ENCODE results near the gene CCDC158. TPM values are rescaled to one million over a fixed set of nuclear protein-coding genes. Genes with fewer than 3 reads are reported as not detected.

The CCDC158 gene
- total and polyA plus RNA-seq, 9 donors, result 0.02 to 0.23 (median 0.15) TPM; not detected in 3

- no peak overlapping the region for H3K27ac ChIP-seq
- no peak overlapping the region for H3K4me3 ChIP-seq
- intact Hi-C loops (cut with DNase I), result no loop called here
- H3K36me3 ChIP-seq, result no peaks in the 10 kb centered on the region
- DNase-seq, result no peak
- WGBS, 3 donors, result 62 to 75% (median 73%) methylated on average over 3 of the region's 3 CpGs
- no peaks in the 10 kb centered on the region for H3K4me1 ChIP-seq (ENCODE audit: insufficient read depth)
- H3K27me3 ChIP-seq, result no peaks in the 10 kb centered on the region
- H3K9me3 ChIP-seq, result no peaks in the 10 kb centered on the region
- TF ChIP-seq CTCF (IDR thresholded peaks at IDR 0.05), result no peak
- TF ChIP-seq EP300 (IDR thresholded peaks at IDR 0.05), result no peak
- TF ChIP-seq POLR2A (IDR thresholded peaks at IDR 0.05), result no peak
Observed at GRCh38 chr4:76322236-76322635, 98.7 kb downstream of the CCDC158 start.

- H3K36me3 ChIP-seq, result no peaks in the 10 kb centered on the region
- TF ChIP-seq CTCF (IDR thresholded peaks at IDR 0.05) (no peak), POLR2A (IDR thresholded peaks at IDR 0.05) (no peak), EP300 (IDR thresholded peaks at IDR 0.05) (no peak)
- intact Hi-C loops (cut with DNase I), result no loop called here
- 84 to 95% (median 86%) methylated on average over 1 of the region's 1 CpG for WGBS, 3 donors
- H3K9me3 ChIP-seq, result no peaks in the 10 kb centered on the region
- no peak overlapping the region for H3K4me3 ChIP-seq
- DNase-seq, result no peak
- H3K27ac ChIP-seq, result no peak overlapping the region
- no peaks in the 10 kb centered on the region for H3K27me3 ChIP-seq
- no peaks in the 10 kb centered on the region for H3K4me1 ChIP-seq (ENCODE audit: insufficient read depth)
Observed at GRCh38 chr4:76316131-76316530, 104.8 kb downstream of the CCDC158 start.

- intact Hi-C loops (cut with DNase I), result no loop called here
- no peak for DNase-seq
- H3K9me3 ChIP-seq, result no peaks in the 10 kb centered on the region
- no peaks in the 10 kb centered on the region for H3K36me3 ChIP-seq
- 72 to 80% (median 79%) methylated on average over 7 of the region's 7 CpGs for WGBS, 3 donors
- H3K4me1 ChIP-seq (ENCODE audit: insufficient read depth), result no peaks in the 10 kb centered on the region
- H3K27me3 ChIP-seq, result no peaks in the 10 kb centered on the region
- H3K4me3 ChIP-seq, result no peak overlapping the region
- H3K27ac ChIP-seq, result no peak overlapping the region
- TF ChIP-seq CTCF (IDR thresholded peaks at IDR 0.05) (no peak), POLR2A (IDR thresholded peaks at IDR 0.05) (no peak), EP300 (IDR thresholded peaks at IDR 0.05) (no peak)
Observed at GRCh38 chr4:76315267-76315918, 105.5 kb downstream of the CCDC158 start.

- TF ChIP-seq EP300 (IDR thresholded peaks at IDR 0.05) (no peak), CTCF (IDR thresholded peaks at IDR 0.05) (no peak), POLR2A (IDR thresholded peaks at IDR 0.05) (no peak)
- 74 to 83% (median 80%) methylated on average over 2 of the region's 2 CpGs for WGBS, 3 donors
- Histone ChIP-seq H3K4me1 (ENCODE audit: insufficient read depth) (no peaks in the 10 kb centered on the region), H3K4me3 (no peak overlapping the region), H3K27me3 (no peaks in the 10 kb centered on the region), H3K36me3 (no peaks in the 10 kb centered on the region), H3K9me3 (no peaks in the 10 kb centered on the region), H3K27ac (no peak overlapping the region)
- intact Hi-C loops (cut with DNase I), result no loop called here
- DNase-seq, result no peak
Observed at GRCh38 chr4:76313547-76313946, 107.4 kb downstream of the CCDC158 start.

Data from ovary (tissue), 9 donors.